K562 (cell line): ENCODE results near the gene IFIT5. TPM values are rescaled to one million over a fixed set of nuclear protein-coding genes. Genes with fewer than 3 reads are reported as not detected.

Source experiments
- ATAC-seq: fragments of 200-7000 bp; cut with Tn5 transposase; 3 replicates; pipeline ENCODE4 v1.9.1; 2020; ENCODE audit warnings: moderate library complexity
- BruUV-seq: library from RNA; stranded (reverse); fragments of 400-500 nt; replicated peaks from 2 replicates; lab custom pipeline; 2021; lab: Mats Ljungman, UMichigan
- CTCF ChIA-PET: fragments of 300-600 bp; formaldehyde crosslinking; extraction: SDS; loops from one replicate; lab custom pipeline; 2021; ENCODE audit warnings: low intra/inter-chr PET ratio; lab: Yijun Ruan, JAX
- POLR2A ChIA-PET: fragments of 300-600, 350-650 bp; sonication (Branson Sonifier 250); formaldehyde crosslinking; extraction: SDS; loops from one replicate; lab custom pipeline; 2021; ENCODE audit warnings: antibody characterized with exemption, inconsistent platforms; lab: Yijun Ruan, JAX
- DNase-seq, 4 experiments: peaks; one replicate each; pipeline versions ENCODE4 v3.0.0 to v3.0.0-alpha.2; 2011 to 2018; ENCODE audit warnings: low spot score in 3 of 4, mixed read lengths in 3 of 4; ENCODE audit errors: extremely low read depth in 1 of 4
- FAIRE-seq: peaks from 2 replicates; lab custom pipeline; 2011; peaks lifted over from hg19 to GRCh38; lab: Jason Lieb, UNC
- H2AFZ ChIP-seq: 2 replicates; pipeline ENCODE4 v1.6.0; 2011; ENCODE audit warnings: low read depth, low read length, control low read depth, inconsistent platforms
- H3K27ac ChIP-seq: fragments of 200-600 bp; 3 replicates; pipeline ENCODE4 v1.8.0; 2011; ENCODE audit warnings: low read depth, mild to moderate bottlenecking, control low read depth, inconsistent platforms, low read length, moderate library complexity, mixed read lengths; ENCODE audit errors: extremely low read depth
- H3K27me3 ChIP-seq, 2 experiments: fragments of 300-600 bp in 1 of 2; 2 replicates in 1 of 2; 3 replicates in 1 of 2; pipeline versions ENCODE4 v1.6.0 to v1.8.0; 2011; ENCODE audit warnings: inconsistent platforms in 2 of 2, low read length in 2 of 2, mild to moderate bottlenecking in 1 of 2, mixed read lengths in 1 of 2, moderate library complexity in 1 of 2; ENCODE audit not compliant: control insufficient read depth in 2 of 2, insufficient read depth in 2 of 2
- H3K36me3 ChIP-seq: fragments of 300-600 bp; 3 replicates; pipeline ENCODE4 v1.8.0; 2011; ENCODE audit warnings: mild to moderate bottlenecking, low read length, inconsistent platforms; ENCODE audit not compliant: control insufficient read depth, insufficient read depth
- H3K4me1 ChIP-seq, 2 experiments: fragments of 200-600 bp in 1 of 2; replicated peaks in 1 of 2; 2 replicates in 1 of 2; 3 replicates in 1 of 2; pipeline versions ENCODE4 v1.5.1 to v1.8.0; 2011; ENCODE audit warnings: inconsistent platforms in 2 of 2, low read length in 2 of 2, mild to moderate bottlenecking in 1 of 2, mixed read lengths in 1 of 2, moderate library complexity in 1 of 2; ENCODE audit not compliant: control insufficient read depth in 2 of 2, insufficient read depth in 2 of 2
- H3K4me2 ChIP-seq: 2 replicates; pipeline ENCODE4 v1.6.1; 2011; ENCODE audit warnings: low read length, control low read depth, inconsistent platforms, mixed read lengths; ENCODE audit not compliant: insufficient read depth
- H3K4me3 ChIP-seq: fragments of 200-600 bp; sonication (generic), shearing (Covaris generic); 2 replicates; pipeline ENCODE4 v1.5.1; 2016; ENCODE audit warnings: control low read depth, inconsistent platforms
- H3K79me2 ChIP-seq: fragments of 200-600 bp; 3 replicates; pipeline ENCODE4 v1.8.0; 2011; ENCODE audit warnings: low read length, inconsistent platforms; ENCODE audit not compliant: control insufficient read depth, insufficient read depth
- H3K9ac ChIP-seq, 2 experiments: 2 replicates each; pipeline versions ENCODE4 v1.6.0 to v1.6.1; 2011; ENCODE audit warnings: low read depth in 2 of 2, low read length in 2 of 2, control low read depth in 1 of 2, inconsistent platforms in 1 of 2, mild to moderate bottlenecking in 1 of 2, mixed read lengths in 1 of 2; ENCODE audit not compliant: insufficient read depth in 1 of 2
- H3K9me1 ChIP-seq: one replicate; pipeline ENCODE4 v1.6.0; 2011; ENCODE audit warnings: inconsistent platforms, mild to moderate bottlenecking, low read length, moderate library complexity; ENCODE audit not compliant: control insufficient read depth, insufficient read depth
- H3K9me3 ChIP-seq: replicated peaks from 2 replicates; pipeline ENCODE4 v1.5.1; 2011; ENCODE audit warnings: low read depth, low read length, inconsistent platforms; ENCODE audit not compliant: control insufficient read depth, insufficient read depth
- H4K20me1 ChIP-seq: replicated peaks from 2 replicates; pipeline ENCODE4 v1.6.1; 2011; ENCODE audit warnings: low read length, inconsistent platforms, mixed read lengths; ENCODE audit not compliant: control insufficient read depth, insufficient read depth
- E2F3 ChIP-seq: fragments of 250-450 bp; sonication (Bioruptor Pico); IDR thresholded peaks from 2 replicates; pipeline ENCODE4 v1.4.0; 2020; ENCODE audit warnings: mild to moderate bottlenecking
- ESRRB ChIP-seq: fragments of 250-450 bp; sonication (Bioruptor Pico); IDR thresholded peaks from 2 replicates; pipeline ENCODE4 v1.5.0; 2020; ENCODE audit warnings: mild to moderate bottlenecking, moderate library complexity, borderline replicate concordance
- RFX7 ChIP-seq: fragments of 250-450 bp; sonication (Bioruptor Pico); IDR thresholded peaks from 2 replicates; pipeline ENCODE4 v1.5.1; 2021; ENCODE audit warnings: mild to moderate bottlenecking
- SMARCA5 ChIP-seq: fragments of 450-650 bp; IDR thresholded peaks from 2 replicates; pipeline ENCODE4 v1.6.1; 2016
- ZBTB26 ChIP-seq: fragments of 450-650 bp; formaldehyde crosslinking; IDR thresholded peaks from 2 replicates; pipeline ENCODE4 v1.4.0; 2022; ENCODE audit warnings: missing genetic modification characterization
- ZNF518B ChIP-seq: fragments of 250-450 bp; sonication (Bioruptor Pico); IDR thresholded peaks from 2 replicates; pipeline ENCODE4 v1.5.0; 2021; ENCODE audit warnings: mild to moderate bottlenecking, moderate library complexity
- ZNF77 ChIP-seq: fragments of 250-450 bp; sonication (Bioruptor Pico); IDR thresholded peaks from 2 replicates; pipeline ENCODE4 v1.5.0; 2020
- WGBS: fragments of 100-300 bp; shearing (Covaris generic); methylation state at CpG from one replicate; pipeline ENCODE4 v1.1.6; 2016; ENCODE audit warnings: low coverage, mixed read lengths; ENCODE audit not compliant: insufficient coverage; ENCODE audit errors: missing lambda C conversion rate; 5-methylcytosine and 5-hydroxymethylcytosine counted together
- in situ Hi-C: fragments of 300-500 bp; cut with MboI; formaldehyde crosslinking; loops from 4 replicates; pipeline ENCODE4 v1.15.0; 2018; ENCODE audit warnings: inconsistent platforms, mixed read lengths
- intact Hi-C: fragments of 100-400 bp; cut with micrococcal nuclease; formaldehyde crosslinking; loops from 2 replicates; pipeline ENCODE4 v1.14.2; 2022
- polyA plus RNA-seq, 8 experiments: library from polyadenylated mRNA; depleted of rRNA in 4 of 8; stranded (reverse) in 5 of 8; unstranded in 3 of 8; fragments of >200 nt; fragmentation: Nextera tagmentation in 2 of 8; fragmentation: Illumina TruSeq in 1 of 8; extraction: Ambion mirVana in 2 of 8; extraction: Trizol in 1 of 8; gene quantifications; 2 replicates each; pipeline versions ENCODE4 v1.2.1 to v1.2.3, GENCODE V29; 2011 to 2014; ENCODE audit warnings: inconsistent platforms in 1 of 8, missing spikeins in 1 of 8
- total RNA-seq, 7 experiments: library from RNA; depleted of rRNA in 6 of 7; stranded (reverse); fragments of >200 nt in 6 of 7; fragmentation: Illumina TruSeq in 2 of 7; extraction: Trizol in 2 of 7; gene quantifications; 2 replicates each; pipeline versions ENCODE4 v1.2.1 to v1.2.3, GENCODE V29; 2011 to 2021; ENCODE audit warnings: low replicate concordance in 1 of 7
- TF ChIP-seq, protein P1 (sequence below): fragments of 450-650 bp; IDR thresholded peaks from 2 replicates; pipeline ENCODE4 v1.6.1; 2017; ENCODE audit warnings: antibody characterized with exemption, mild to moderate bottlenecking

IFIT5 gene
- total and polyA plus RNA-seq, 9 of the 15 experiments (the other 6 are each of a cell fraction or from before 2014, with no cell fraction given): 0.04 to 0.11 (median 0.06) TPM; not detected in 5

GRCh38 chr10:89454561-89455347 is 40.4 kb downstream of the IFIT5 start:
- ATAC-seq (no peak), DNase-seq (no peak), FAIRE-seq (no peak)
- peaks cover 0 to 4% of the 10 kb centered on the region in 2 experiments; a peak in 2 of 5 replicates for H3K27me3 ChIP-seq
- TF ChIP-seq, protein P1, sequence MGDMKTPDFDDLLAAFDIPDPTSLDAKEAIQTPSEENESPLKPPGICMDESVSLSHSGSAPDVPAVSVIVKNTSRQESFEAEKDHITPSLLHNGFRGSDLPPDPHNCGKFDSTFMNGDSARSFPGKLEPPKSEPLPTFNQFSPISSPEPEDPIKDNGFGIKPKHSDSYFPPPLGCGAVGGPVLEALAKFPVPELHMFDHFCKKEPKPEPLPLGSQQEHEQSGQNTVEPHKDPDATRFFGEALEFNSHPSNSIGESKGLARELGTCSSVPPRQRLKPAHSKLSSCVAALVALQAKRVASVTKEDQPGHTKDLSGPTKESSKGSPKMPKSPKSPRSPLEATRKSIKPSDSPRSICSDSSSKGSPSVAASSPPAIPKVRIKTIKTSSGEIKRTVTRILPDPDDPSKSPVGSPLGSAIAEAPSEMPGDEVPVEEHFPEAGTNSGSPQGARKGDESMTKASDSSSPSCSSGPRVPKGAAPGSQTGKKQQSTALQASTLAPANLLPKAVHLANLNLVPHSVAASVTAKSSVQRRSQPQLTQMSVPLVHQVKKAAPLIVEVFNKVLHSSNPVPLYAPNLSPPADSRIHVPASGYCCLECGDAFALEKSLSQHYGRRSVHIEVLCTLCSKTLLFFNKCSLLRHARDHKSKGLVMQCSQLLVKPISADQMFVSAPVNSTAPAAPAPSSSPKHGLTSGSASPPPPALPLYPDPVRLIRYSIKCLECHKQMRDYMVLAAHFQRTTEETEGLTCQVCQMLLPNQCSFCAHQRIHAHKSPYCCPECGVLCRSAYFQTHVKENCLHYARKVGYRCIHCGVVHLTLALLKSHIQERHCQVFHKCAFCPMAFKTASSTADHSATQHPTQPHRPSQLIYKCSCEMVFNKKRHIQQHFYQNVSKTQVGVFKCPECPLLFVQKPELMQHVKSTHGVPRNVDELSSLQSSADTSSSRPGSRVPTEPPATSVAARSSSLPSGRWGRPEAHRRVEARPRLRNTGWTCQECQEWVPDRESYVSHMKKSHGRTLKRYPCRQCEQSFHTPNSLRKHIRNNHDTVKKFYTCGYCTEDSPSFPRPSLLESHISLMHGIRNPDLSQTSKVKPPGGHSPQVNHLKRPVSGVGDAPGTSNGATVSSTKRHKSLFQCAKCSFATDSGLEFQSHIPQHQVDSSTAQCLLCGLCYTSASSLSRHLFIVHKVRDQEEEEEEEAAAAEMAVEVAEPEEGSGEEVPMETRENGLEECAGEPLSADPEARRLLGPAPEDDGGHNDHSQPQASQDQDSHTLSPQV: no peak
- TF ChIP-seq ZNF77 (CRISPR knock-in tag): no peak
- TF ChIP-seq ZNF518B (CRISPR knock-in tag): no peak
- no peak for TF ChIP-seq RFX7 (CRISPR knock-in tag)
- TF ChIP-seq E2F3 (CRISPR knock-in tag): no peak
- no peak for TF ChIP-seq SMARCA5
- TF ChIP-seq ZBTB26 (CRISPR knock-in tag): no peak
- no peak for TF ChIP-seq ESRRB
- H3K9me1 ChIP-seq: no peaks in the 10 kb centered on the region
- H4K20me1 ChIP-seq: no peaks in the 10 kb centered on the region
- no TSS peak for BruUV-seq
- ChIA-PET CTCF (no interaction called here), POLR2A (no interaction called here)
- in situ Hi-C loops: no loop called here
- H3K79me2 ChIP-seq: no peaks in the 10 kb centered on the region
- no peaks in the 10 kb centered on the region for H3K36me3 ChIP-seq
- H3K27ac ChIP-seq: no peak overlapping the region
- H3K4me2 ChIP-seq: no peak overlapping the region
- H2AFZ ChIP-seq: no peak overlapping the region
- H3K9me3 ChIP-seq: no peaks in the 10 kb centered on the region
- WGBS: 0% methylated on average over 1 of the region's 1 CpG
- no peak overlapping the region for H3K9ac ChIP-seq
- no peaks in the 10 kb centered on the region for H3K4me1 ChIP-seq
- H3K4me3 ChIP-seq: no peak overlapping the region
- intact Hi-C loops: no loop called here
